Fibroblast of lung (primary cell): ENCODE measurements around the gene C2orf49.

ENCODE experiments used
- CTCF ChIP-seq, 2 donors: IDR thresholded peaks in 1 of 2; conservative IDR thresholded peaks in 1 of 2; 1 replicate in 1 of 2; 2 replicates in 1 of 2; pipeline ENCODE4 v1.5.1; 2011 to 2012; ENCODE audit warnings: low read length in 2 of 2, control low read depth in 1 of 2, inconsistent platforms in 1 of 2, low read depth in 1 of 2, mild to moderate bottlenecking in 1 of 2
- EZH2 ChIP-seq: IDR thresholded peaks from 2 replicates; pipeline ENCODE4 v1.5.1; 2012; ENCODE audit warnings: low read length, control low read depth, mild to moderate bottlenecking; ENCODE audit errors: missing control alignments

- no peak for TF ChIP-seq CTCF (conservative IDR thresholded peaks at IDR 0.05 in 1 of 2, IDR thresholded peaks at IDR 0.05 in 1 of 2; ENCODE audit: low read depth in 1 of 2, low read length in 2 of 2)
- TF ChIP-seq EZH2 = no peak
Measured at GRCh38 chr2:105380432-105381100, 43.2 kb downstream of the C2orf49 start.
